Stimulated activated CD4-positive, alpha-beta T cell treated with anti-CD3 and anti-CD28 coated beads, Interleukin-12 subunit alpha, Interleukin-12 subunit beta, amount 100 ng/mL, for 4 hours (primary cell): ENCODE measurements around the gene CYP2S1.
"Not testable (repeated sequence)": the region's sequence is repeated elsewhere in the genome, so short reads cannot be mapped to it uniquely, and the experiment has no call there.

Source experiments
- DNase-seq: peaks from one replicate; pipeline ENCODE4 v3.0.0-alpha.2; 2020

CYP2S1 gene

DNA sequence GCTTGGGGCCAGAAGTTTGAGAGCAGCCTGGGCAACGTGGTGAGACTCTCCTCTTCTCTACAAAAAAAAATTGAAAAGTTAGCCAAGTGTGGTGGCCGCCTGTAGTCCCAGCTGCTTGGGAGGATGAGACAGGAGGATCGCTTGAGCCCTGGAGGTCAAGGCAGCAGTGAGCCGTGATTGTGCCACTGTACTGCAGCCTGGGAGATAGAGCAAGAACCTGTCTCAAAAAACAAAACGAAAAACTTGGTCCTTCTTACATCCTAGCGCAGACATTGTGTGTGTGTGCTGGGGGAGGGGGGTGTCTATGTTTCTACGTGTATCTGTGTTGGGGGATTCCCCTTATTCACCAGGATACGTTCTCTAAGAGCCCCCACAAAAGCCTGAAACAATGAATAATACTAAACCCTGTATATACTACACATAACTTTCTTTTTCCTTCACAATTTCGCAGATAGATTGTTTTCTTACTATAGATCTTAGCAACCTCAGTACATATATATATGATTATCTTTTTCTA, 33.9 kb downstream of the CYP2S1 start:
- DNase-seq: no peak

DNA sequence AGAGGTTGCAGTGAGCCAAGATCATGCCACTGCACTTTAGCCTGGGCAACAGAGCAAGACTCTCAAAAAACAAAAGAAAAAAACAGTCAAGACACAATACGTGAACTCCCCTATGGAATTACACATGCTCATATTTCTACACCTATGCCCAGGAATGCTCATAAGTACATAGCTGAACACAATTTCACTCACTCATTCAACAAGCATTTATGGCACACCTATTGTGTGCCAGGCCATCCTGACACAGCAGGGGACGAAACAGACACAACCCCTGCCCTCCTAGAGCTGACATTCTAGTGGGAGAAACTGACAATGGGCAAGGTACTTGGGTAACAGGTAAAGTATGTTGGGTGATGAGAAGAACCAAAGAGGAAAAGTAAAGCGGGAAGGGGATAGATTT, 35.5 kb downstream of the CYP2S1 start:
- no peak for DNase-seq

DNA sequence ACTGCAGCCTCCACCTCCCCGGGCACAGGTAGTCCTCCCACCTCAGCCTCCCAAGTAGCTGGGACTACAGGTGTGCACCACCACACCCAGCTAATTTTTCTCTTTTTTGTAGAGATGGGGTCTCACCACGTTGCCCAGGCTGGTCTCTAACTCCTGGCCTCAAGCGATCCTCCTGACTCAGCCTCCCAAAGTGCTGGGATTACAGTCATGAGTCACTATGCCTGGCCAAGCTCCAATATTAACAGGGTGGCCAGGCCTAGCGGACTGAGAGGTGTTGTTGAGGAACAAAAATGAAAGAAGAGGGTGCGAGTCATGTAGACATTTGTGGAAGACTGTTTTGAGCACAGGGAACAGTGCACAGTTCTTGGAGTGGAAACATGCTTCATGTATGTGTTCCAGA, 36.3 kb downstream of the CYP2S1 start:
- not testable (repeated sequence) for DNase-seq

DNA sequence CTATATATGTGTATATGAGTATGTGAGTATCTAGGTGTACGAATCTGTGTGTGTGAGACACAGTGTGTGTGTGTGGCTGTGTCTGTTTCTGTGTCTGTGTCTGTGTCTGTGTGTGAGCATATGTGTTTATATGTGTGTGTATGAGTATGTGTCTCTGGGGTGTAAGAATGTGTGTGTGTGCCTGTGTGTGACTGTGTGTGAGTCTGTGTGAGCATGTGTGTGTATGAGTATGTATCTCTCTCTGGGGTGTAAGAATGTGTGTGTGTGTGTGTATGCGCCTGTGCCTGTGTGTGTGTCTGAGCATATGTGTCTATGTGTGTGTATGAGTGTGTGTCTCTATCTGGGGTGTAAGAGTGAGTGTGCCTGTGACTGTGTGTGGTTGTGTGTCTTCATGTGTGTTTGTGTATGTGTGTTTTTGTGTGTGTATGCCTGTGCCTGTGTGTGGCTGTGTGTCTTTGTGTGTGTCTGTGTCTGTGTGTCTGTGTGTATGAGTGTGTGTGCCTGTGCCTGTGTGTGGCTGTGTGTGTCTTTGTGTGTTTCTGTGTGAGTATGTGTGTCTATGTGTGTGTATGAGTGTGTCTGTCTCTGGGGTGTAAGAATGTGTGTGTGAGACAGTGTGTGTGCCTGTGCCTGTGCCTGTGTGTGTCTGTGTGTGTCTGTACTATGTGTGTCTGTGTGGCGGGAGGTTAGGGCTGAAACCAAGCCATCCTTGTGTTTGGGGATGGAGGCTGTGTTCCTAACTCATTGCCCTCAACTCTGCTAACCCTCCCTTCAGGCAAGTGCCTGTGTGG, 37.2 kb downstream of the CYP2S1 start:
- DNase-seq: no peak

DNA sequence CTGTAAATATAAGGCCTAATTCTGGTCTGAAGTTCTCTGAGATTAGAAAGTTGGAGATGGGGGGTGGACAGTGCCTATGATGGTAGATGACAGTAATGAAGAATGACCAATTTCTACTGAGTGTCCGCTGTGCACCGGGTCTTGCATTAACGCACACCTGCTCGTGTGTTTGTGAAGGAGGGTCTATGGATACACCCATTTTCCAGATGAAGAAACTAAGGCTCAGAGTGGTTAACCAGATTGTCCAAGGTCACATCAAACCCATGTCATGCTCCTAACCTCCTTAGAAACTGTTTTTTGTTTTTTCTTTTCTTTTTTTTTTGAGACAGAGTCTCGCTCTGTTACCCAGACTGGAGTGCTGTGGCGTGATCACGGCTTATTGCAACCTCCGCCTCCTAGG, 39.7 kb downstream of the CYP2S1 start:
- no peak for DNase-seq

DNA sequence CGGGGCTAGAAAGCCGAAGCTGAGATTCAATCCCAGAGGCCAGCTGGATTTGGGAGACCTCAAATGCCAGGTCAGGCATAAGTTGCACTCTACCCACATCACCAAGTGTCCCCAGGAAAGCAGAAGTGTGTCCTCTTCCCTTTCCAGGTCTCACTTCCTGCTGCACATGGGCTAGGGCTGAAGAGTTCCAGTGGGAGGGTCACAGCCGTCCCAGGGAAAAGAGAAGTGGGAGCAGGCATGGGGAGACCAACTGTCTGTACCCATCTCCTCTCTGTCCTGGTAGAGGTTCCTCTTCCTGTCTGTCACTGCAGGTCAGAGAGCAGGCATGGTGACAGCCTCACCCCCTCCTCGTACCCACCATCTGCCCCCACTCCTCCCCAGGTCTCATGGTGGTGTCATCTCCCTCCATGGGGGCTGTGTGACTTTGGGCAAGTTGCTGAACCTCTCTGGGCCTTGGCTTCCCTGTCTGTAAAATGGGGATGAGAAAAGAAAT, 40.8 kb downstream of the CYP2S1 start:
- no peak for DNase-seq

DNA sequence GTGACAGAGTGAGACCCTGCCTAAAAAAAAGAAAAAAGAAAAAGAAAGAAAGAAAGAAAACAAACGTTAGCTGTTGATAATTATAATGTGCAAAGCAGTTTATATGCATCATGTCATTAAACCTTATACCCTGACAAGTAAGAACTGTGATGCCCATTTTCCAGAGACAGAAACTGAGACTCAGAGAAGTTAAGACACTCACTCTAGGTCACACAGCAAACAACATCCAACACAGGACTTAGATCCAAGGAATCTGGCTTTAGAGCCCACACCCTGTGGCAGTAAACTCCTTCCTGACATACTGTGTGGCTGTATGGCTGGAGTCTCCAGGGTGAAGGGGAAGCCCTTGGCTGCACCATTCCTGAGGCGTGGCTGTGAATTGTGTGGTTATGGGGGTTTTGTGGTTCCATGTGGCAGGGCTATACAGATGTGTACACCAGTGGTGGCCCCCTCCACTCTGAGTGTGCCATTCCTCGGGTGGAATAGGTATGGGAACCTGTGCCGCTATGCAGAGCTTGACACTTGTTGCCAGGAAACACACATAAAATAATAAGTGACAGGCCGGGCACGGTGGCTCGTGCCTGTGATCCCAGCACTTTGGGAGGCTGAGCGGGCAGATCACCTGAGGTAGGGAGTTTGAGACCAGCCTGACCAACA, 41.6 kb downstream of the CYP2S1 start:
- no peak for DNase-seq

DNA sequence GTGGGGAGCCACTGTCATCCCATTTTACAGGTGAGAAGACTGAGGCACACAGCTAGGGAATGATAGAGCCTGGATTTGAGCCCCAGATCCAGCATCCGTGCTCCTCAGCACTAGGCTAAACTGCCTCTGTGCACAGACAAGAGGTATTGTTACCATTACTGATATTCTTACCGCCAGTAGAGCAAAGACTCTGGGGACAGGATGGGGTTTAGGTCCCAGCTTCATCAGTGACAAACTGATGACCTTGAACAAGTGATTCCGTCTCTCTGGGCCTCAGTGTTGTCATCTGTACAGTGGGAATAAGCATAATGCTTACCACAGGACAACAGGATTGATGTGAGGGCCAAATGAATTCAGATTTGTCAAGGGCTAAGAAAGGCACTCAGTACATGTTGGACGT, 42.5 kb downstream of the CYP2S1 start:
- DNase-seq: no peak

DNA sequence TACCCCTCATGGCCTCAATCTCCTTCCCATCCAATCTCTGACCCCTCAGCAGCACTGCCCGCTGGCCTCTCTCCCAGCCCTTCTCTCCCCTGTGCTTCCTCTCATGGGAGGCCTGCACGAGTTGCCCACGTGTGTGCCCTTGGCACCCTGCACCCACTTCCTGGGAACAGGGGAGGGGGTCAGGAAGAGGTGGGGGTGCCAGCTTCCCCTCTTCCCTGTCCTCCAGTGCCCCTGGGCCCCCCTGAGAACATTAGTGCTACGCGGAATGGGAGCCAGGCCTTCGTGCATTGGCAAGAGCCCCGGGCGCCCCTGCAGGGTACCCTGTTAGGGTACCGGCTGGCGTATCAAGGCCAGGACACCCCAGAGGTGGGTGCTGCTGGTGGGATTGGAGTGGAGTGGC, 45.2 kb downstream of the CYP2S1 start:
- DNase-seq: no peak

DNA sequence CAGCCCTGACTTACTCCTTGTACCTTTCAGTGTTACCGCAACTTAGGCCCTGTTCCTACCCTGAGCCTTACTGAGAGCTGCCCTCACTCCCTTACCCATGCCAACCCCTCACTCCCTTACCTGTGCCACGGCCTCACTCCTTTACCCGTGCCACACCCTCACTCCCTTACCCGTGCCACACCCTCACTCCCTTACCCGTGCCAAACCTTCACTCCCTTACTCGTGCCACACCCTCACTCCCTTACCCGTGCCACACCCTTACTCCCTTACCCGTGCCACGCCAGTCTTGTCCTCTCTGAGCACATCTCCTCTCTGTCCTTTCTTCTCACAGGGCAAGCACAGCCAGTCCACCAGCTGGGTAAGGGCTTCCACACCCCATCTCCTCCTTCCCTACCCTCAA, 46.3 kb downstream of the CYP2S1 start:
- no peak for DNase-seq

DNA sequence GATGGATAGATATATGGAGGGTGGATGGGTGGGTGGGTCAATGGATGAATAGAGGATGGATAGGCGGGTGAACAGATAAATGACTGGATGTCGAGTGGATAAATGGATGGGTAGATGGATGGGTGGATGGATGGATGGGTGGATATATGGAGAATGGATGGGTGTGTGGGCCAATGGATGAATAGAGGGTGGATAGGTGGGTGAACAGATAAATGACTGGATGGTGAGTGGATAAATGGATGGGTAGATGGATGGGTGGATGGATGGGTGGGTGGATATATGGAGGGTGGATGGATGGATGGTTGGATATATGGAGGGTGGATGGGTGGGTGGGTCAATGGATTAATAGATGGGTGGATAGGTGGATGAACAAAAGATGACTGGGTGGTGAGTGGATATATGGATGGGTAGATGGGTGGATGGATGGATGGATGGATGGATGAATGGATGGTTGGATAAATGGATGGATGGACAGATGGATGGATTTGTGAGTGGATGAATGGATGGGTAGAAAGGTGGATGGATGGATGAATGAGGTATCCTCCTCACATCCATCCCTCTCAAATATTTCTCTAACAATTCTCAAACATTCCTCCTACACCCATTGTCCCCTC, 47.0 kb downstream of the CYP2S1 start:
- DNase-seq: no peak

DNA sequence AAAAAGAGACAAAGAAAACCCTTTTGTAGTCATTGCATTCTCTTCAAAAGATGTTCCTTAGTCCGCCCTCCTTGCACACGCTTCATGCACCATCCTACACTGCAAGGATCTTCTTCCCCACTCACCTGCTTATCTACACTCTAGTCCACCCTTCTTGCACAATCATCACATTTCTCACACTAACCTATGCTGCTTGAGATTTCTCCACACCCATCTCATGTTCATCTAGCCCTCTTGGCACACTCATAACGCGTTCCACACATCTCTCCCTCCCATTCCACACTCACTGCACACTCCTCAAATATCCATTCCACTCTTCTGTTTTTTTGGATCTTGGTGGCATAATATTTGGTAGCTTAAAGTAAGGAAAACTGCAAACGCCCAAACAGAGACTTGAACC, 48.8 kb downstream of the CYP2S1 start:
- DNase-seq: no peak

DNA sequence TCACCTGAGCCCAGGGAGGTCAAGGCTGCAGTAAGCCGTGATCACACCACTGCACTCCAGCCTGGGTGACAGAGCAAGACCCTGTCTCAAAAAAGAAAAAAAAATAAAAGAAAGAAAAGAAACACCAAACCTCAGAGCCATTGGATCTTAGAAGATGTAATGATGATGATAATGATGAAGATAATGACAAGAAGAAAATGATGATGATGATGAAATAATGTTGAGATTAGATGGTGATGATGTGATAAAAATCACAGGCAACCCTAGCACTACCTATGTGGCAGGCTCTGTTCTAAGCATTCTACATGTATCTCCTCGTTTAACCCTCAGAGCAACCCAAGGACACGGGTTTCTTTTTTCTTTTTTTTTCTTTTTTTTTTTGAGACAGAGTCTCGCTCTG, 51.1 kb downstream of the CYP2S1 start:
- no peak for DNase-seq

DNA sequence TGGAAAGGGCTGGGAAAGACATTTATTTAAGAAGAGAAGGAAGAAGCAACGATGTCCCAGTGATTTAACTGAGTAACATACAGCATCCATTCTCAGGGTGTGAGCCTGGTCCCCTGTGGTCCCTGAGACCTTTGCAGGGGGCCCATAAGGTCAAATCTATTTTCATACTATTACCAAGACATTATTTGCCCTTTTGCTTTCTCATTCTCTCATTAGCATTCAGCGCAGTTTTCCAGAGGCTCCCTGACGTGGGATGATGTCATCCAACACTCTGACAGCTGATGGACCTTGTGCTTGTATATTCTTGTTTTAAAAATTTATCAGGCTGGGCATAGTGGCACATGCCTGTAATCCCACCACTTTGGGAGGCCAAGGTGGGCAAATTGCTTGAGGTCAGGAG, 52.8 kb downstream of the CYP2S1 start:
- no peak for DNase-seq

DNA sequence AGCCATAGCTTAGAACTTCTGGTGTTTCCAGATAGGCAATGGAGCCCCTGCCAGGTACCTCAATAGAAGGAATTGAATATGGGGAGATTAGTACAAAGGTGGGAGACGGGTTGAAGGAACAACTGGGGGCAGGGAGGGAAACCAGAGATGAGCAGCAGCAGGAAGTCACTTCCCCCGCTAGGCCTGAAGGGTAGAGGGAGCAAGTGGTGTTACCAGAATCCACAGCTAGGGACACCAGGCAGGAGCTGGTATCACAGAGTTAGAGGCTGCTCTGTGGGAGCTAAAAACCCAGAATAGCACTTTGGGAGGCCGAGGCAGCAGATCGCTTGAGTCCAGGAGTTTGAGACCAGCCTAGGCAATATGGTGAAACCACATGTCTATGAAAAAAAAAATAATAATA, 55.9 kb downstream of the CYP2S1 start:
- no peak for DNase-seq

DNA sequence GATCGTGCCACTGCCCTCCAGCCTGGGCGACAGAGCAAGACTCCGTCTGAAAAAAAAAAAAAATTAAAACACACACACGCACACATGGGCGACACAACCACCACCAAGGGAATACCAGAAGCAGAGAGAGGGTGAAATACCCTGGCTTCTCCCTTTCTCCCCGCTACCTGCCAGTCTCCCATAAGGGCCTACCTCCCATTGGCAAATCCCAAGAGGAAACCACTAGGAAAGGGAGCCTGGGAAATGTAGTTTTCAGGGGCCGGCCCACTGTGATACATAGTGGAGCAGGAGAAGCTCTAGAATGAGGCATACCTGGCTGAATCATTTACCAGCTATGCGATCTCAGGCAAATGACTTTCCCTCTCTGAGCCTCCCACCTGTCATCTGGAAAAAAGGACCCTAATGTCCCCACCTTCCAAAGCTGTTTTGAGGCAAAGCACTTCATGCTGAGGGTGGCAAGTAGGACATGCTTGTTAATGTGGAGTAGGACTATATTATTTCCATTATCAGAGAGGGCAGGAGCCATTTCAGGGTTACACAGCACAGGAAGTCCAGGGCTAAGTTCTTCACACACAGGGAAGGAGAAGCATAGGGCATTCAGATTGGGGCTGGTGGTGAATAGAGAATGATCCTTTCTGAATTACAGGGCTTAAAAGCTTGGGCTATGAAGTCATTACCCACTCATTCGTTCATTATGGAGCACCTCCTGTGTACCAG, 56.8 kb downstream of the CYP2S1 start:
- DNase-seq: no peak

DNA sequence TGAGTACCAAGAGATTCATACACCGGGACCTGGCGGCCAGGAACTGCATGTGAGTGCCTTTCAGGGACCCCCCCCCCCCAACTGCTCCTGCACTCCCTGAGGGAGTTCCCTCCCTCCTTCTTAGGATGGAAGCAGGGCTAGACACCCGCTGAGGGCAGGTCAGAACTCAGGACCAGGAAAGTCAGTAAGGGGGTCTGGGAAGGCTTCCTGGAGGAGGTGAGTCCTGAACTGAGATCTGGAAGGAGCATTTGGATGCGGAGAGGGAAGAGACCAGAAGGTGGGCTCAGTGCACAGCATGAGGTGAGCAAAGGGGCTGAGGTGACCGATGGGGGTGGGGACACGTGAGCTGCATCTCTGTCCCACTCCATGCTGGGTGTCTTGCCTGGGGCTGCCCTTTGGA, 60.6 kb downstream of the CYP2S1 start:
- DNase-seq: no peak

DNA sequence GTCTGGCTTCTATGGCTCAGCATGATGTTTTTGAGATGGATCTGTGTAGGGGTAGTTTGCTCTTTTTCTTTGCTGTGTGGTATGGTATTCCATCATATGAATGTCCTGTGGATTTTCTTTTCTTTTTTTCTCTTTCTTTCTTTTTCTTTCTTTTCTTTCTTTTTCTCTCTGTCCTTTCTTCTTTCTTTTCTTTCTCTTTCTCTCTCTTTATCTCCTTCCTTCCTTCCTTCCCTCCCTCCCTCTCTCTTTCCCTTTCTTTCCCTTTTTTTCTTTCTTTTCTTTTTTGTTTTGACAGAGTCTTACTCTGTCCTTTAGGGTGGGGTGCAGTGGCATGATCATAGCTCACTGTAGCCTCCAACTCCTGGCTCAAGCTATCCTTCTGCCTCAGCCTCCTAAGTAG, 62.2 kb downstream of the CYP2S1 start:
- no peak for DNase-seq
